ENCODE measurements around the gene PSAP. TPM values are rescaled to one million over a fixed set of nuclear protein-coding genes. Genes with fewer than 3 reads are reported as not detected.

The PSAP gene
- total and polyA plus RNA-seq, 4 donors: 255 to 671 (median 472) TPM

- TF ChIP-seq YY1 (IDR thresholded peaks at IDR 0.05) (no peak), EGR1 (IDR thresholded peaks at IDR 0.05; ENCODE audit: low read depth in 2 of 2) (no peak), HNF4A (conservative IDR thresholded peaks at IDR 0.05) (no peak), FOXA2 (IDR thresholded peaks at IDR 0.05) (no peak), RXRA (IDR thresholded peaks at IDR 0.05) (no peak), NR2F2 (IDR thresholded peaks at IDR 0.05) (no peak), GABPA (IDR thresholded peaks at IDR 0.05 in 1 of 2, conservative IDR thresholded peaks at IDR 0.05 in 1 of 2) (no peak), RAD21 (IDR thresholded peaks at IDR 0.05) (no peak), TAF1 (conservative IDR thresholded peaks at IDR 0.05) (no peak), SP1 (IDR thresholded peaks at IDR 0.05) (no peak)
- TF ChIP-seq, protein P1, sequence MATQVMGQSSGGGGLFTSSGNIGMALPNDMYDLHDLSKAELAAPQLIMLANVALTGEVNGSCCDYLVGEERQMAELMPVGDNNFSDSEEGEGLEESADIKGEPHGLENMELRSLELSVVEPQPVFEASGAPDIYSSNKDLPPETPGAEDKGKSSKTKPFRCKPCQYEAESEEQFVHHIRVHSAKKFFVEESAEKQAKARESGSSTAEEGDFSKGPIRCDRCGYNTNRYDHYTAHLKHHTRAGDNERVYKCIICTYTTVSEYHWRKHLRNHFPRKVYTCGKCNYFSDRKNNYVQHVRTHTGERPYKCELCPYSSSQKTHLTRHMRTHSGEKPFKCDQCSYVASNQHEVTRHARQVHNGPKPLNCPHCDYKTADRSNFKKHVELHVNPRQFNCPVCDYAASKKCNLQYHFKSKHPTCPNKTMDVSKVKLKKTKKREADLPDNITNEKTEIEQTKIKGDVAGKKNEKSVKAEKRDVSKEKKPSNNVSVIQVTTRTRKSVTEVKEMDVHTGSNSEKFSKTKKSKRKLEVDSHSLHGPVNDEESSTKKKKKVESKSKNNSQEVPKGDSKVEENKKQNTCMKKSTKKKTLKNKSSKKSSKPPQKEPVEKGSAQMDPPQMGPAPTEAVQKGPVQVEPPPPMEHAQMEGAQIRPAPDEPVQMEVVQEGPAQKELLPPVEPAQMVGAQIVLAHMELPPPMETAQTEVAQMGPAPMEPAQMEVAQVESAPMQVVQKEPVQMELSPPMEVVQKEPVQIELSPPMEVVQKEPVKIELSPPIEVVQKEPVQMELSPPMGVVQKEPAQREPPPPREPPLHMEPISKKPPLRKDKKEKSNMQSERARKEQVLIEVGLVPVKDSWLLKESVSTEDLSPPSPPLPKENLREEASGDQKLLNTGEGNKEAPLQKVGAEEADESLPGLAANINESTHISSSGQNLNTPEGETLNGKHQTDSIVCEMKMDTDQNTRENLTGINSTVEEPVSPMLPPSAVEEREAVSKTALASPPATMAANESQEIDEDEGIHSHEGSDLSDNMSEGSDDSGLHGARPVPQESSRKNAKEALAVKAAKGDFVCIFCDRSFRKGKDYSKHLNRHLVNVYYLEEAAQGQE (IDR thresholded peaks at IDR 0.05): no peak
- TF ChIP-seq, protein P2, sequence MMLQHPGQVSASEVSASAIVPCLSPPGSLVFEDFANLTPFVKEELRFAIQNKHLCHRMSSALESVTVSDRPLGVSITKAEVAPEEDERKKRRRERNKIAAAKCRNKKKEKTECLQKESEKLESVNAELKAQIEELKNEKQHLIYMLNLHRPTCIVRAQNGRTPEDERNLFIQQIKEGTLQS (IDR thresholded peaks at IDR 0.05): no peak
- Histone ChIP-seq H3K27me3 (ENCODE audit: control insufficient read depth in 4 of 4, insufficient read depth in 4 of 4, low read length in 3 of 4) (no peaks in the 10 kb centered on the region), H3K9me3 (ENCODE audit: control insufficient read depth in 4 of 4, low read length in 3 of 4) (no peaks in the 10 kb centered on the region), H3K9ac (ENCODE audit: low read depth in 1 of 2, low read length in 2 of 2) (no peak overlapping the region), H3K4me1 (ENCODE audit: control insufficient read depth in 4 of 4, insufficient read depth in 4 of 4, low read length in 3 of 4) (peaks cover 0 to 8% (median 3%) of the 10 kb centered on the region in 4 donors), H3K27ac (ENCODE audit: low read depth in 1 of 2, low read length in 2 of 2) (no peak overlapping the region), H3K4me3 (ENCODE audit: low read depth in 1 of 3, low read length in 3 of 3) (no peak overlapping the region), H3K36me3 (ENCODE audit: control insufficient read depth in 4 of 4, insufficient read depth in 3 of 4, low read depth in 1 of 4, low read length in 3 of 4) (no peaks in the 10 kb centered on the region)
- no peak for DNase-seq (ENCODE audit: low spot score)
- WGBS: 95% methylated on average over 18 of the region's 18 CpGs
Observed at GRCh38 chr10:71802715-71803488, 48.1 kb downstream of the PSAP start.

DNA sequence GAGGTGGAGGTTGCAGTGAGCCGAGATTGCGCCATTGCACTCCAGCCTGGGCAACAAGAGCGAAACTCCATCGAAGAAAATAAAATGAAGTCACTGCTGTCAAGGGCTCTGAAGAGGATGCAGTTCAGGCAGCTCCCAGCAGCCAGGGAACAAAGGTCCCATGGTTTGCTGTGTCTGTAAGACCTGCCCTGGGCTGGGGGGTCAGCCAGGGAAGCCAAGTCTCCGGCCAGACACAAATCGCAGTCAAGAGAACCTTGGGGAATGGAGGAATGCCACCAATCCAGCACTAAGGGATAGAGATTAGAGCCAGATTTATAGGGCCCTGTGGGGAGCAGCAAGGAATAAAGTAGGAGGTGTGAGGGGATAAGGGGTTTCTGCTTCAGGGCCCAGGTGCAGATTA, 48.8 kb downstream of the PSAP start:
- Histone ChIP-seq H3K27me3 (ENCODE audit: control insufficient read depth in 4 of 4, insufficient read depth in 4 of 4, low read length in 3 of 4) (no peaks in the 10 kb centered on the region), H3K9ac (ENCODE audit: low read depth in 1 of 2, low read length in 2 of 2) (no peak overlapping the region), H3K27ac (ENCODE audit: low read depth in 1 of 2, low read length in 2 of 2) (no peak overlapping the region), H3K36me3 (ENCODE audit: control insufficient read depth in 4 of 4, insufficient read depth in 3 of 4, low read depth in 1 of 4, low read length in 3 of 4) (no peaks in the 10 kb centered on the region), H3K4me1 (ENCODE audit: control insufficient read depth in 4 of 4, insufficient read depth in 4 of 4, low read length in 3 of 4) (peaks cover 0 to 8% (median 3%) of the 10 kb centered on the region in 4 donors), H3K9me3 (ENCODE audit: control insufficient read depth in 4 of 4, low read length in 3 of 4) (no peaks in the 10 kb centered on the region), H3K4me3 (ENCODE audit: low read depth in 1 of 3, low read length in 3 of 3) (no peak overlapping the region)
- WGBS: 94% methylated on average over 6 of the region's 6 CpGs
- TF ChIP-seq TAF1 (conservative IDR thresholded peaks at IDR 0.05) (no peak), HNF4A (conservative IDR thresholded peaks at IDR 0.05) (no peak), RXRA (IDR thresholded peaks at IDR 0.05) (no peak), EGR1 (IDR thresholded peaks at IDR 0.05; ENCODE audit: low read depth in 2 of 2) (no peak), HNF4G (IDR thresholded peaks at IDR 0.05) (no peak), SP1 (IDR thresholded peaks at IDR 0.05) (no peak), FOXA2 (IDR thresholded peaks at IDR 0.05) (no peak), YY1 (IDR thresholded peaks at IDR 0.05) (no peak), ZBTB33 (IDR thresholded peaks at IDR 0.05) (no peak), JUND (IDR thresholded peaks at IDR 0.05) (no peak), NR2F2 (IDR thresholded peaks at IDR 0.05) (no peak)
- TF ChIP-seq, protein P1 (IDR thresholded peaks at IDR 0.05): no peak
- TF ChIP-seq, protein P2 (IDR thresholded peaks at IDR 0.05): no peak
- DNase-seq (ENCODE audit: low spot score): no peak

Measured in liver (tissue), 9 donors.